T-helper 1 cell treated with Interleukin-12 subunit alpha and Interleukin-12 subunit beta and Interleukin-4 antibody, amounts not matched to agents 30 μg/mL and 1 μg/mL, for 36 hours (primary cell): Measurements from ENCODE around the gene TERT.

Experiments
- H3K27ac Mint-ChIP-seq: one replicate; pipeline ENCODE4 v1.8.0; 2021; ENCODE audit warnings: mild to moderate bottlenecking, mixed read lengths
- H3K27me3 Mint-ChIP-seq: one replicate; pipeline ENCODE4 v1.8.0; 2021; ENCODE audit warnings: low read depth, mixed read lengths
- H3K36me3 Mint-ChIP-seq: one replicate; pipeline ENCODE4 v1.8.0; 2021; ENCODE audit warnings: low read depth, mixed read lengths
- H3K4me1 Mint-ChIP-seq: one replicate; pipeline ENCODE4 v1.8.0; 2021; ENCODE audit warnings: low read depth, mixed read lengths
- H3K4me3 Mint-ChIP-seq: one replicate; pipeline ENCODE4 v1.8.0; 2021; ENCODE audit warnings: mild to moderate bottlenecking, moderate library complexity, mixed read lengths
- H3K9me3 Mint-ChIP-seq: one replicate; pipeline ENCODE4 v1.8.0; 2021; ENCODE audit warnings: mixed read lengths

The TERT gene

DNA sequence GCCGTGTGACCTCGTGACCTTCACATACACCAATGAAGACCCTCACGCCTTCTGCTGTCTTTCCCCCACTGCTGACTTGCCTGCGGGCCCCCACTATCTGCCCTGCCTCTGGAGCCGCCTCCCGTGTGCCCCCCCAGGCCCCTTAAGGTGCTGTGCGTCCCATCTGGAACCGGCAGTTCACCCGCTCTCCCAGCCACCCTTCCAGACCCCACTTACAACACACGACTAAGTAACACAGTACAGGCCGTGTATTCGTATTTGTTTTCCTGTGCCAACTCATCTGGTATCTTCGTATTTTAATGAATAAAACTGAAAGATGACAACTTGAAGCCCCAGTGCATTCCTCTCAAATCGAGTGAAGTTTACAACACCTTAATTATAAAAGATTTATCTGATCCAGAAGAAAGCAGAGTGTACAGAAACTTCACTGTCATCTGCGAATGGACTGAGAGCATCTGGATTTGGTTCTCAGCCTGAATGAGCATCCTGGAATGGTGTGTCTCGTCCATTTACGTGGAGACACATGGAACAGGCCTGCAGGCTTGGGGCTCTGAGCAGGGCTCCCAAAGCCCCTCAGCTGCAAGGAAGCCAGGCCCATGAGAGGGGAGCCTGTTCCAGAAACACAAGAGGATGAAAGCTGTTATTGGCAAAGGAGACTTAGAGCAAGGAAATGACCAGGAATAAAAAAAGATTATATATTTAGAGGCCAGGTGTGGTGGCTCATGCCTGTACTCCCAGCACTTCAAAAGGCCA is 21.9 kb upstream of the TERT start:
- Mint-ChIP-seq H3K4me3 (peak overlapping the region; percentile 75), H3K27ac (peak overlapping the region; percentile 93), H3K27me3 (no peaks in the 10 kb centered on the region), H3K4me1 (peaks cover 47% of the 10 kb centered on the region), H3K36me3 (peaks cover 35% of the 10 kb centered on the region), H3K9me3 (no peaks in the 10 kb centered on the region)

DNA sequence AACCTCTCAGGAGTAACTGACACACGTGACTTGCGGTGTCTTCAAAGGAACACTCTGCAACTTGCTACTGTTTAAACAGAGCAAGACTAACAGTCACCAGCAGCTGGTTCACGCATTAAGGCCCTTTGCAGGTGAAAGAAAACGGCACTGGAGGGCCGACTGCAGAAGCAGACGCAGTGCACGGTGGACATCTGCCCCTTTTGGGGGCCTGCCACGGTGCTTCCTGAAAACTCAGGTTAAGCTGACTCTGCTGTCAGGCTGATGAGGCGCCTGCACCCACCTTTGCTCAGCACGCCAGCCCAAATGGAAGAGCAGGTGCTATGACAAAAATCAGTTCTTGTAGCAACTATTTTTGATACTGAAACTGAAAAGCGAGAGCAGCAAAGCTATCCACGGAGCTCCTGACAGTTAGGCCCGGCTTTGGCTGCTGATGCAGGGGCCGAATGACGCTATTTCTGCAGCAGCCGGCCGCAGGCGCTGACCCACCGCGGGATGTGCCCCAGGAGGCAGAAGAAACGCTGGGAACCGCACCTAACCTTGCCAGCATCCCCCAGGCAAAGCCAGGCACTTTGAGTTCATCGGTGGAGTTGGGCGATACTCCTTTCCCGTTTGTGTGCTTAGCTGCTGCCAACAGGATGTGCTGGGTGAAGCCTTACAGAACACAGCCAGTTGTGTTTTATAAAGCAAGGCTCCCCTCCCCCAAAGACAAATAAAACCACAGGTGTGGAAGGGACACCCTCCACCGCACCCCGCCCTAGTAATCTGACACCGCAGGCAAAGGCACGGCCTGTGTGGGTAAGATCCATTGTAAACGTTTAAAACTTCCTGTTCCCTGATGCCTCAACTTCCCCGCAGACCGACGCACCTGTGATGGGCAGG is 21.1 kb upstream of the TERT start:
- Mint-ChIP-seq H3K27ac (peak overlapping the region; percentile 93), H3K4me3 (peak overlapping the region; percentile 75), H3K4me1 (peaks cover 53% of the 10 kb centered on the region), H3K27me3 (no peaks in the 10 kb centered on the region), H3K9me3 (peaks cover 3% of the 10 kb centered on the region), H3K36me3 (peaks cover 32% of the 10 kb centered on the region)

DNA sequence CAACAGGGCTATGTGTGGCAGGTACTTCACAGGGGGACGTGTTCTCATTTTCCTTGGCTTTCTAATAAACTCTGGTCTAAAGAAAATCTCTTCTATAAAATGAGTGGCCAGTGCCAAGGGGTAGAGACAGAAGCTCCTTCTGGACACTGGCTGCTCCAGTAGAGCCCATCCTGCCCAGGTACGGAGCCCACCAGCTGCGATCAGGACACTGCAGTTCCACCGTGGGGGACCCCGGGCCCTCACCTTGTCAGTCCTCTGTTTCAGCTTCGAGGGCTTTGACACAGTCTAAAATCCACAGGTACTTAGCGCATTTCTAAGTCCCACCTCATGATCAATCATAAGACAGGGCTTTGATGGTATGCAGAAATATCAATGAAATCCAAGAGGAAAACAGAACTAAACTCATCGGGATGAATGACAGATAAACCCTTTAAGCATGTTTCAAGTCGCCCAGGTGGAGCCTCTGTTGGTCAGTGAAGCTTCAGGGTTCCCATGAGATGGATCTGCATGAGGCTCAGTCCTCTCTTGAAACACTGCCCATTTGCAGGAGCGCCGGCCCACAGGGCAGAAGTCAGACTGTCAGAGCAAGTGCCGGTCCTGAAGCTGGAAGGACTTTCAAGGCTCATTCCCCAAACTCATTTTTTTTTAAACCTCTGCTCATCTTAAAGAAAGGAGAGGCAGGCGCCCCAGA is 20.3 kb upstream of the TERT start:
- Mint-ChIP-seq H3K27ac (peak overlapping the region; percentile 93), H3K4me3 (peak overlapping the region; percentile 75), H3K9me3 (peaks cover 11% of the 10 kb centered on the region), H3K36me3 (peaks cover 29% of the 10 kb centered on the region), H3K4me1 (peaks cover 54% of the 10 kb centered on the region), H3K27me3 (no peaks in the 10 kb centered on the region)

DNA sequence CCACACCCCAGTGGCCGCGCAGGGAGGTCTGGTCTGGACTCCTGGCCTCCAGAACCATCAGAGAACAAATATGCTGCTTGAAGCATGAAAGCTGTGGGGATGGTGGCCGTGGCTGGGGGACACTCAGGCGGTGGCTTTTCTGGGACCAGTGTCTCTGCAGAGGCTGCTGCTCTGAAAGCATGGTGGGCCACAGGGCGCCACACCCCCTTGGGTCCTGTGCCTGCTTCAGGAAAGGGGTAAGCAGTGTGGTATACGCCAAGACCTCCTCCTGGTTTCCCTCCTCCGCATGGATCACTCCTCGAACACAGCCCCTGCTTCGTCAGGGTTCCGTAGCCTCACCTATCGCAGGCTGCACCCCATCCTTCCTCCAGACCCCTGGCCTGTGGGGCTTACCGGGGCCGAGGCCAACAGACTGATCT is 19.7 kb upstream of the TERT start:
- H3K4me1 Mint-ChIP-seq: peaks cover 54% of the 10 kb centered on the region
- no peak overlapping the region for H3K27ac Mint-ChIP-seq
- H3K36me3 Mint-ChIP-seq: peaks cover 27% of the 10 kb centered on the region
- peaks cover 12% of the 10 kb centered on the region for H3K9me3 Mint-ChIP-seq
- no peaks in the 10 kb centered on the region for H3K27me3 Mint-ChIP-seq
- H3K4me3 Mint-ChIP-seq: peak overlapping the region; percentile 14

DNA sequence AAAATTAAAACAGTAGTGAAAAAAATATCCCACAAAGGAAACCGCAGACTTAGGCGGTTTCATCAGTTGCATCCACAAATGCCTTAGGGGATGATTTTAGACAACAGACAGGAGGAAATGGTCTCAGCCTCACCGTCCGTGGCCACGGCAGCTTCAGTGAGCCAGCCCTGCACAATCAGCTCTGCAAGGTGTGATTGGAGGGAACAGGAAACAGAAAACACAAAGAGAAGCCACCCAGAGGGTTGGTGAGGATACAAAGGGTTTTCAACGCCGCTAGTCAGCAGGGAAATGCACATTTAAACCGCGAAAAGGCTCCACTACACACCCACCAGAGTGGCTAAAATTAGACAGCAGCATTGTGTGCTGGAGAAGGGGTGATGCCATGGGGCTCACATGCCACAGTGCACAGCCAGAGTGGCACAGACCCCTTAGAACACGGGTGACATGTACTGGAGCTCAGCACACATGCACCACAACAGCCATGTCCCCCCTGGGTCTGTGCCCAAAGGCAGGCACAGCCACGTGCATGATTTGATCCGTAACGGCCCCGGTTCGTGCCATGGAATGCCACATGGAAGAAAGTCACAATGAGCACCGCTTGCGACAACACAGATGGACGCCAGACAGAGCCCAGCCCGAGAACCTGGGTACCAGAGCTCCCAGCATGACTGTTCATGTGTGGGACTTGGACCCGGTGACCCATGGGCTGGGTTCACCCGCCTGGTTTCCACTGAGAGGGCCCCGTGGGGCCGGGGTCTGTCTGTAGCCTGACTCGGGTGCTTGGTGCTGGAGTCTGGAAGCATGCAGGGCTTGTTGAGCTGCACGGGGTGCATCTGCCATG is 18.3 kb upstream of the TERT start:
- H3K27ac Mint-ChIP-seq: peak overlapping the region; percentile 63
- H3K27me3 Mint-ChIP-seq: no peaks in the 10 kb centered on the region
- peaks cover 23% of the 10 kb centered on the region for H3K36me3 Mint-ChIP-seq
- H3K4me3 Mint-ChIP-seq: peak overlapping the region; percentile 39
- peaks cover 12% of the 10 kb centered on the region for H3K9me3 Mint-ChIP-seq
- H3K4me1 Mint-ChIP-seq: peaks cover 59% of the 10 kb centered on the region

DNA sequence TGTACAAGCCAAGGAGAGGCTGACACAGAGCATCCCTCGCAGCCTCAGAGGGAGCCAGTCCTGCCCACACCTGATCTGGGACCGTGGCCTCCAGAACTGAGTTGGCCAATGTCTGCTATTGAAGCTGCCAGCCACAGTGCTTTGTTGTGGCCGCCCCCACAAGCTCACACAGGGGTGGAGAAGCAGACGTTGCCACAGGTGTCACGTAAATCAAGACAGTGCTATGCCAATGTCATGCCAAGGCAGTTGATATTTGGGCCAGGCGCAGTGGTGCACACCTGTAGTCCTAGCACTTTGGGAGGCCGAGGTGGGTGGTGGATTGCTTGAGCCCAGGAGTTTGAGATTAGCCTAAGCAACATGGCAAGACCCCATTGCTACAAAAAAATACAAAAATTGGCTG is 17.3 kb upstream of the TERT start:
- peaks cover 12% of the 10 kb centered on the region for H3K9me3 Mint-ChIP-seq
- no peaks in the 10 kb centered on the region for H3K27me3 Mint-ChIP-seq
- H3K4me1 Mint-ChIP-seq: peaks cover 56% of the 10 kb centered on the region
- H3K36me3 Mint-ChIP-seq: peaks cover 17% of the 10 kb centered on the region
- H3K27ac Mint-ChIP-seq: no peak overlapping the region
- no peak overlapping the region for H3K4me3 Mint-ChIP-seq

DNA sequence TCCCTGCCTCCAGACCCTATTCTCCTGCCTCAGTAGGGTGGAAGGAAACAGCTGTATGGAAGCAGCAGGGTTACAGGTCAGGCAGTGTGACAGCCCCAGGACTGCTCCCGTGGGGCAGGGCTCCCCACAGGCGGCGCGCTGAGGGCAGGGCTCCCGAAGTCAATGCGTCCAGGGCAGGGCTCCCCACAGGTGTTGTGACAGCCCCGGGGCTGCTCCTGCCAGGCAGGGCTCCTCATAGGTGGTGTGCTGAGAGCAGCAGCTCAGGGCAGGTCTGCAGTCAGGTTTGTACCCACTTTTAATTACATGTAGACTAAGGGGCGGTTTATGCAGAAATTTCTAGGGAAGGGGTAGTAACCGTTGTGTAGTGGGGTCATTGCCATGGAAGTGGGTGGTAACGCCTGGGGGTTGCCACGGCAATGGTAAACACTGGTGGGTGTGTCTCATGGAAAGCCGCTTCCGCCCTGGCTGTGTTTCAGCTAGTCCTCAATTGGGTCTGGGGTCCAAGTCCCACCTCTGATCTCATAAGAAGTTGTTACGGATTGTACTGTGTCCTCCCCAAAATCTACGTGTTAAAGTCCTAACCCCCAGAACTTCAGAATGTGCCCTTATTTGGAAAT is 16.7 kb upstream of the TERT start:
- peaks cover 12% of the 10 kb centered on the region for H3K36me3 Mint-ChIP-seq
- peaks cover 50% of the 10 kb centered on the region for H3K4me1 Mint-ChIP-seq
- H3K27me3 Mint-ChIP-seq: no peaks in the 10 kb centered on the region
- peaks cover 12% of the 10 kb centered on the region for H3K9me3 Mint-ChIP-seq
- no peak overlapping the region for H3K27ac Mint-ChIP-seq
- H3K4me3 Mint-ChIP-seq: no peak overlapping the region

DNA sequence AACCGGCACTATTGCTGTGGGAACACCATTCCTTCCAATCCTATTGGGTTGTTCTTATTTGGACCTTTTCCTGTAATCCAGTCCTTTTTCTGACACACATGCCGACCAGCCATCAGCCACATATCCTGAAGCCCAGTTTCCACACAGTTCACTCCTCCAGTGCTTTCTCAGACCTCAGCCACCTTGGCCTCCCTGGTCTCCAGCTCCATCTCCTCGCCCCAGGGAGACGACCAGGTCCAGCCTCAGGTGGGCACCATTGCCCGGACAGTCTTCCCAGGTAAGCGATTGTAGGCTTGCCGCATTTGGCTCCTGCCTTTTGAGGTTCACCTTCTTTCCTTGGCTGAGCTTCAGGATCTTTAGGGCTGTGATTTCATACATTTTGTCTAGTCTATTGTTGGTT is 15.2 kb upstream of the TERT start:
- Mint-ChIP-seq H3K9me3 (peaks cover 12% of the 10 kb centered on the region), H3K27ac (no peak overlapping the region), H3K27me3 (peaks cover 3% of the 10 kb centered on the region), H3K4me1 (peaks cover 35% of the 10 kb centered on the region), H3K36me3 (peaks cover 8% of the 10 kb centered on the region), H3K4me3 (no peak overlapping the region)

DNA sequence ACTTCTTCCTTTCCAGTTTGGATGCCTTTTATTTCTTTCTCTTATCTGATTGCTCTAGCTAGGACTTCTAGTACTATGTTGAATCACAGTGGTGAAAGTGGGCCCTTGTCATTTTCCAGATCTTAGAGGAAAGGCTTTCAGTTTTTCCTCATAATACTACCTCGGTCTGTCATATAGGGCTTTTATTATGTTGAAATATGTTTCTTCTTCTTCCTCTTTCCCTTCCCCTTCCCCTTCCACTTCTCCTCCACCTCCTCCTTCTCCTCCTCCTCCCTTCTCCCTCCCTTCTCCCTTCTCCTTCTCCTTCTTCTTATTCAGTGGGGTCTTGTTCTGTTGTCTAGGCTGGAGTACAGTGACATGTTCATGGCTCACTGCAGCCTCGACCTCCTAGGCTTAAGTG is 9.2 kb upstream of the TERT start:
- H3K27ac Mint-ChIP-seq: no peak overlapping the region
- H3K27me3 Mint-ChIP-seq: peaks cover 36% of the 10 kb centered on the region
- no peak overlapping the region for H3K4me3 Mint-ChIP-seq
- peaks cover 10% of the 10 kb centered on the region for H3K9me3 Mint-ChIP-seq
- H3K36me3 Mint-ChIP-seq: peaks cover 4% of the 10 kb centered on the region
- H3K4me1 Mint-ChIP-seq: peaks cover 5% of the 10 kb centered on the region

DNA sequence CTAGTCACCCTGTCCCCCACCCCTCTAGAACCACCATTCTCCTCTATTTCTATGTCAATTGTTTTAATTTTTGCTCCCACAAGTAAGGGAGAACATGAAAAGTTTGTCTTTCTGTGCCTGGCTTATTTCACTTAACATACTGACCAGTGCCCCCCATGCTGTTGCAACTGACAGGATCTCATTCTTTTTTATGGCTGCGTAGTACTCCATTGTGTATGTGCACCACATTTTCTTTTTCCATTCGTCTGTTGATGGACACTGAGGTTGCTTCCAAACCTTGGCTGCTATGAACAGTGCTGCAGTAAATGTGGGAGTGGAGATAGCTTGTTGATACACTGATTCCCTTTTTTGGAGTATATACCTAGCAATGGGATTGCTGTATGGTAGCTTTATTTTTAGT is 7.4 kb upstream of the TERT start:
- no peak overlapping the region for H3K4me3 Mint-ChIP-seq
- peaks cover 10% of the 10 kb centered on the region for H3K9me3 Mint-ChIP-seq

DNA sequence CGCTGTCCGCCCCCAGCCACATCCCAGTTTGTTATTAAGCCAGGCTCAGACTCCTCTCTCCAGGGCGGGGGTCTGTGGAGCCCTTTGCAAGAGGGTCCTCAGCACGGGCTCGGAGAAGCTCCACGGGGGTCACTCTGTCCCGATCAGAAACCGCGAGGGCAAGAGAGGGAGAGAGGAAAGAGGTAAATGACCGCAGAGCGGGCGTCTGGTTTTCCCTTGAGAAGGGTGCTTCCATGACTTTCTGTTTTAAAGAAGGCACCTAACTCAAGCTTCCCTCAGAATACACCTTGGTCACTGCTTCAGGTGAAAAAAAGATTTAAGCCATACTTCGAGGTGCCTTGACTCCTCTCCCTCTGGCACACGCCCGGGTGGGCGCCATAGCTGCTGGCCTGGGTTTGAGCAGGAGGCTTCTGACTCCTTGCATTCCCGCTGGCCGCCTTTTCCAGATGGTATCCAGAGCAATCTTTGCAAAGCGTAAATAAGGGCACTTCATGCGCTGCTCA is 5.8 kb upstream of the TERT start:
- H3K36me3 Mint-ChIP-seq: peaks cover 4% of the 10 kb centered on the region
- H3K9me3 Mint-ChIP-seq: peaks cover 10% of the 10 kb centered on the region
- no peak overlapping the region for H3K4me3 Mint-ChIP-seq
- H3K27ac Mint-ChIP-seq: no peak overlapping the region
- peaks cover 4% of the 10 kb centered on the region for H3K4me1 Mint-ChIP-seq
- H3K27me3 Mint-ChIP-seq: peaks cover 42% of the 10 kb centered on the region

More for the DNA sequence above, 7.4 kb upstream of the TERT start:
- no peaks in the 10 kb centered on the region for H3K4me1 Mint-ChIP-seq
- H3K36me3 Mint-ChIP-seq: peaks cover 4% of the 10 kb centered on the region
- H3K27ac Mint-ChIP-seq: no peak overlapping the region
- peaks cover 36% of the 10 kb centered on the region for H3K27me3 Mint-ChIP-seq

DNA sequence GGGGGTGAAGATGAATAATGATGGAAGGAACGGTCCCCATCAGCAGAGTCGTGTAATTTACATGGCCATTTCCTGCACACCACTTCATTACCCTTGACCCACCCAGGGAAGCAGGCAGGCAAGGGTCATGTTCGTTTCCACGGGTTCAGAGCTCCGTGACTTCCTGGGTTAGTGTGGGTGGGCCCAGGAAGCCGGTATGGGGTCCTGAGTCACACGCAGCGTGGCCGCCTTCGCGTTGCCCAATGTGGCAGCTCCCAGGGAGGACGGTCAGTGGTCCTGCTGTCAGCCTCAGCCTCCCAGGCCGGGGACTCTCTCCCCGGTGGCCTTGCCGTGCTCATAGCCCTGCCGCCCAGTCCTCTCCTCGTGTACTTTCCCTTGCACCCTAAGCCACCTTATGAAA is 5.1 kb upstream of the TERT start:
- H3K9me3 Mint-ChIP-seq: peaks cover 10% of the 10 kb centered on the region
- H3K27ac Mint-ChIP-seq: no peak overlapping the region
- peaks cover 37% of the 10 kb centered on the region for H3K27me3 Mint-ChIP-seq
- H3K4me1 Mint-ChIP-seq: peaks cover 5% of the 10 kb centered on the region
- no peak overlapping the region for H3K4me3 Mint-ChIP-seq
- peaks cover 4% of the 10 kb centered on the region for H3K36me3 Mint-ChIP-seq

DNA sequence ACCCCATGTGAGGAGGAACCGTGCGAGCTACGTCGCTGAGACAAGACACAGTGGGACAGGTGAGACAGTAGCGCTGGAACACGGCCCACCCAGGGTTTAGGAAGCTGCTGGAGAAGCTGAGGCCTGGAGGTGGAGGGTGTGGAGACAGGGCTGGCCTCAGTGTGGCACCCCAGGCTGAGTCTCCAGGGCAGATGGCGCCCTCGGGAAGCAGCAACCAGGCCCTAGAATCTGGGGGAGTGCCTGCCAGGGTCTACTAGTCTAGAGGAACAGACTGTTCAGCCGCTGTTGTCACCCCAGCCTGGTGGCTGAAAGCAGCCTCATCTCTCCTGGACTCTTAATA is 4.6 kb upstream of the TERT start:
- peaks cover 33% of the 10 kb centered on the region for H3K27me3 Mint-ChIP-seq
- H3K4me1 Mint-ChIP-seq: peaks cover 5% of the 10 kb centered on the region
- no peak overlapping the region for H3K27ac Mint-ChIP-seq
- H3K36me3 Mint-ChIP-seq: peaks cover 4% of the 10 kb centered on the region
- peaks cover 10% of the 10 kb centered on the region for H3K9me3 Mint-ChIP-seq
- H3K4me3 Mint-ChIP-seq: no peak overlapping the region
